Astrocyte (in vitro differentiated cells and primary cell): Measurements from ENCODE around the gene RUSF1. TPM values are rescaled to one million over a fixed set of nuclear protein-coding genes. Genes with fewer than 3 reads are reported as not detected.

ENCODE experiments used
- DNase-seq: peaks from one replicate; pipeline ENCODE4 v3.0.0-alpha.2; 2010; ENCODE audit warnings: low read depth
- FAIRE-seq: peaks from 2 replicates; lab custom pipeline; 2011; peaks lifted over from hg19 to GRCh38; lab: Jason Lieb, UNC
- H2AFZ ChIP-seq: 2 replicates; pipeline ENCODE4 v1.6.0; 2012; ENCODE audit warnings: low read depth, low read length, inconsistent platforms
- H3K27ac ChIP-seq: 2 replicates; pipeline ENCODE4 v1.5.1; 2011; ENCODE audit warnings: low read depth, low read length, inconsistent platforms
- H3K27me3 ChIP-seq: 2 replicates; pipeline ENCODE4 v1.6.0; 2011; ENCODE audit warnings: low read length, inconsistent platforms; ENCODE audit not compliant: insufficient read depth
- H3K36me3 ChIP-seq: 2 replicates; pipeline ENCODE4 v1.5.1; 2011; ENCODE audit warnings: low read length, inconsistent platforms; ENCODE audit not compliant: insufficient read depth
- H3K4me1 ChIP-seq: 2 replicates; pipeline ENCODE4 v1.5.1; 2011; ENCODE audit warnings: low read length, inconsistent platforms; ENCODE audit not compliant: insufficient read depth
- H3K4me2 ChIP-seq: 2 replicates; pipeline ENCODE4 v1.6.0; 2012; ENCODE audit warnings: low read length, inconsistent platforms
- H3K4me3 ChIP-seq: 2 replicates; pipeline ENCODE4 v1.5.1; 2011; ENCODE audit warnings: low read depth, mild to moderate bottlenecking, low read length, inconsistent platforms; ENCODE audit not compliant: insufficient read depth
- H3K79me2 ChIP-seq: 2 replicates; pipeline ENCODE4 v1.6.0; 2012; ENCODE audit warnings: mild to moderate bottlenecking, low read length, inconsistent platforms; ENCODE audit not compliant: insufficient read depth
- H3K9ac ChIP-seq: 2 replicates; pipeline ENCODE4 v1.6.0; 2012; ENCODE audit warnings: mild to moderate bottlenecking, low read length, inconsistent platforms
- H3K9me3 ChIP-seq: 2 replicates; pipeline ENCODE4 v1.5.1; 2012; ENCODE audit warnings: low read depth, mild to moderate bottlenecking, low read length, inconsistent platforms; ENCODE audit not compliant: insufficient read depth
- H4K20me1 ChIP-seq: 2 replicates; pipeline ENCODE4 v1.6.0; 2012; ENCODE audit warnings: low read length, inconsistent platforms; ENCODE audit not compliant: insufficient read depth
- H3K27ac Mint-ChIP-seq: one replicate; pipeline ENCODE4 v1.8.0; 2021; ENCODE audit warnings: mild to moderate bottlenecking, mixed read lengths; ENCODE audit not compliant: unreplicated experiment
- H3K27me3 Mint-ChIP-seq: one replicate; pipeline ENCODE4 v1.8.0; 2021; ENCODE audit warnings: low read depth, mixed read lengths; ENCODE audit not compliant: unreplicated experiment
- H3K36me3 Mint-ChIP-seq: one replicate; pipeline ENCODE4 v1.8.0; 2021; ENCODE audit warnings: low read depth, mixed read lengths; ENCODE audit not compliant: unreplicated experiment
- H3K4me1 Mint-ChIP-seq: one replicate; pipeline ENCODE4 v1.8.0; 2021; ENCODE audit warnings: low read depth, mixed read lengths; ENCODE audit not compliant: unreplicated experiment
- H3K4me3 Mint-ChIP-seq: one replicate; pipeline ENCODE4 v1.8.0; 2021; ENCODE audit warnings: mild to moderate bottlenecking, moderate library complexity, mixed read lengths; ENCODE audit not compliant: unreplicated experiment
- H3K9me3 Mint-ChIP-seq: one replicate; pipeline ENCODE4 v1.8.0; 2021; ENCODE audit warnings: mild to moderate bottlenecking, mixed read lengths; ENCODE audit not compliant: unreplicated experiment
- EZH2 ChIP-seq: IDR thresholded peaks from 2 replicates; pipeline ENCODE4 v1.6.1; 2012; ENCODE audit warnings: mild to moderate bottlenecking, low read length, inconsistent platforms; ENCODE audit not compliant: insufficient read depth
- total RNA-seq: library from RNA; stranded (reverse); gene quantifications from 2 replicates; pipeline ENCODE4 v1.2.1, GENCODE V29; 2021
- TF ChIP-seq, protein P1 (sequence below): IDR thresholded peaks from 2 replicates; pipeline ENCODE4 v1.5.1; 2011; ENCODE audit warnings: low read depth, mild to moderate bottlenecking, inconsistent platforms, low read length, moderate library complexity; ENCODE audit not compliant: insufficient read depth

Gene RUSF1
- total RNA-seq, 1 donor from 2014 or later, result 33.9 TPM

DNA sequence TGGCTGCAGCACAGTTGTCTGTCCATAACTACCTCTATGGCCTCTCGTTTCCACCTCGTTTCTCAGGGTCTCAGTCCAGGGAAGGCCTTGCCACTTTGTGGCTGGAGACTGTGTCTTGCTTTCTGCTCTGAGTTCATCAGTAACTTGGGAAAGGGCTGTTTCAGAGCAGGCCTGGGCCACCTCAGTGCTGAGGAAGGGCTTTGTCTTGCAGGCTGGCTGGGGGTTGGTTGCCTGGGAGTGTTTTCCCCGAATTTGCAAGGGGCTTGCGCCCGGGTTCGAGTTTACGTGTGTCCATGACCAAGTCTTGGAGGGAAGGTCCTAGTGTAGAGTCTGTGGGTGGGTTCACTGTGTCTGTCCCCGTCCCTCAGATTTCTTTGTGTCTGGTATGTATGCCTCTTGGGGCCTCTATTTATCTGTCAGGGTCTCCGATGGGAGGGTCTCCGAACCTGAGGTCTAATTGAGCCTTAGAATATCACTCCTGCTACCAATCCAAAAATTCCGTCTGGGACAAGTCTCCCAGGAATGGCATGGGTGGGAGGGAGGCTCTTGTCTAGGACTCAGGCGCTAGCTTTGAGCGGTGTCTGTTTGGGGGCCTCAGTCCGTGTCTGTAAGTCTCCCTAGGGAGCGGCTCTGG lies 36.8 kb downstream of the RUSF1 start:
- Histone ChIP-seq H3K4me3 (peak overlapping the region; percentile 65), H3K36me3 (peaks cover 16% of the 10 kb centered on the region), H3K27me3 (no peaks in the 10 kb centered on the region), H3K79me2 (peaks cover 52% of the 10 kb centered on the region), H3K9me3 (peaks cover 4% of the 10 kb centered on the region), H3K4me1 (peaks cover 40% of the 10 kb centered on the region), H4K20me1 (peaks cover 38% of the 10 kb centered on the region), H3K9ac (peak overlapping the region; percentile 95), H3K4me2 (peak overlapping the region; percentile 92), H3K27ac (peak overlapping the region; percentile 63), H2AFZ (peak overlapping the region; percentile 47)
- peak overlapping the region; percentile 80 for H3K4me3 Mint-ChIP-seq
- H3K27me3 Mint-ChIP-seq, result no peaks in the 10 kb centered on the region
- FAIRE-seq, result peak; percentile 17
- H3K9me3 Mint-ChIP-seq, result no peaks in the 10 kb centered on the region
- TF ChIP-seq EZH2, result no peak
- TF ChIP-seq, protein P1, sequence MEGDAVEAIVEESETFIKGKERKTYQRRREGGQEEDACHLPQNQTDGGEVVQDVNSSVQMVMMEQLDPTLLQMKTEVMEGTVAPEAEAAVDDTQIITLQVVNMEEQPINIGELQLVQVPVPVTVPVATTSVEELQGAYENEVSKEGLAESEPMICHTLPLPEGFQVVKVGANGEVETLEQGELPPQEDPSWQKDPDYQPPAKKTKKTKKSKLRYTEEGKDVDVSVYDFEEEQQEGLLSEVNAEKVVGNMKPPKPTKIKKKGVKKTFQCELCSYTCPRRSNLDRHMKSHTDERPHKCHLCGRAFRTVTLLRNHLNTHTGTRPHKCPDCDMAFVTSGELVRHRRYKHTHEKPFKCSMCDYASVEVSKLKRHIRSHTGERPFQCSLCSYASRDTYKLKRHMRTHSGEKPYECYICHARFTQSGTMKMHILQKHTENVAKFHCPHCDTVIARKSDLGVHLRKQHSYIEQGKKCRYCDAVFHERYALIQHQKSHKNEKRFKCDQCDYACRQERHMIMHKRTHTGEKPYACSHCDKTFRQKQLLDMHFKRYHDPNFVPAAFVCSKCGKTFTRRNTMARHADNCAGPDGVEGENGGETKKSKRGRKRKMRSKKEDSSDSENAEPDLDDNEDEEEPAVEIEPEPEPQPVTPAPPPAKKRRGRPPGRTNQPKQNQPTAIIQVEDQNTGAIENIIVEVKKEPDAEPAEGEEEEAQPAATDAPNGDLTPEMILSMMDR, result no peak
- peaks cover 17% of the 10 kb centered on the region for H3K4me1 Mint-ChIP-seq
- no peak for DNase-seq
- peak overlapping the region; percentile 82 for H3K27ac Mint-ChIP-seq
- peaks cover 28% of the 10 kb centered on the region for H3K36me3 Mint-ChIP-seq

DNA sequence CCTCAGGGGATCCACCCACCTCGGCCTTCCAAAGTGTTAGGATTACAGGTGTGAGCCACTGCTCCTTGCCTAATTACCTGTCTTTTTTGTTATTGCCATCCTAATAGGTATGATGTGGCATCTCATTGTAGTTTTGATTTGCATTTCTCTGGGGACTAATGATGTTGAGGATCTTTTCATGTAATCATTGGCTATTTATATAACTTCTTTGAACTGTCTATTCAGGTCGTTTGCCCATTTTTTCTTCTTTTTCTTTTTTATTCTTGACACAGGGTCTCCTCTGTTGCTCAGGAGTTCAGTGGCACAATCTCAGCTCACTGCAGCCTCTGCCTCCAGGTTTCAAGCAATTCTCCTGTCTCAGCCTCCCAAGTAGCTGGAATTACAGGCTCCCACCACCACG lies 37.6 kb downstream of the RUSF1 start:
- Histone ChIP-seq H4K20me1 (peaks cover 30% of the 10 kb centered on the region), H3K27me3 (no peaks in the 10 kb centered on the region), H3K9me3 (peaks cover 4% of the 10 kb centered on the region), H3K4me2 (peak overlapping the region; percentile 92), H2AFZ (no peak overlapping the region), H3K79me2 (peaks cover 46% of the 10 kb centered on the region), H3K36me3 (peaks cover 14% of the 10 kb centered on the region), H3K4me1 (peaks cover 38% of the 10 kb centered on the region), H3K9ac (peak overlapping the region; percentile 95), H3K4me3 (no peak overlapping the region), H3K27ac (no peak overlapping the region)
- H3K4me3 Mint-ChIP-seq, result peak overlapping the region; percentile 68
- H3K4me1 Mint-ChIP-seq, result peaks cover 14% of the 10 kb centered on the region
- H3K9me3 Mint-ChIP-seq, result no peaks in the 10 kb centered on the region
- H3K36me3 Mint-ChIP-seq, result peaks cover 27% of the 10 kb centered on the region
- FAIRE-seq, result no peak
- H3K27me3 Mint-ChIP-seq, result no peaks in the 10 kb centered on the region
- H3K27ac Mint-ChIP-seq, result no peak overlapping the region
- no peak for DNase-seq
- TF ChIP-seq EZH2, result no peak
- TF ChIP-seq, protein P1, result no peak

DNA sequence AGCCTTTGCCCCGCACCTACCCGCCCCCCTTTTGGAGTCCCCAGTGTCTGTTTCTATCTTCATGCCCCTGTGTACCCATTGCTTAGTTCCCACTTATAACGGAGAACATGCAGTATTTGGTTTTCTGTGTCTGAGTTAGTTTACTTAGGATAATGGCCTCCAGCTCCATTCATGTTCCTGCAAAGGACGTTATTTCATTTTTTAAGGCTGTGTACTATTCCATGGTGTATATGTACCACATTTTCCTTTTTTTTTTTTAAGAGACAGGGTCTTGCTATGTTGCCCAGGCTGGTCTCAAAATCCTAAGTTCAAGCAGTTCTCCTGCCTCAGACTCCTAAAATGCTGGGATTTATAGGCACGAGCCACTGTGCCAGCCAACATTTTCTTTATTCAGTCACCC lies 40.3 kb downstream of the RUSF1 start:
- H3K27me3 Mint-ChIP-seq, result no peaks in the 10 kb centered on the region
- Histone ChIP-seq H3K27me3 (no peaks in the 10 kb centered on the region), H3K36me3 (peaks cover 3% of the 10 kb centered on the region), H3K79me2 (peaks cover 22% of the 10 kb centered on the region), H3K9ac (no peak overlapping the region), H3K27ac (no peak overlapping the region), H3K4me3 (no peak overlapping the region), H3K4me2 (no peak overlapping the region), H3K4me1 (peaks cover 15% of the 10 kb centered on the region), H4K20me1 (peaks cover 3% of the 10 kb centered on the region), H3K9me3 (peaks cover 3% of the 10 kb centered on the region), H2AFZ (no peak overlapping the region)
- peaks cover 3% of the 10 kb centered on the region for H3K9me3 Mint-ChIP-seq
- DNase-seq, result no peak
- peaks cover 11% of the 10 kb centered on the region for H3K36me3 Mint-ChIP-seq
- H3K4me3 Mint-ChIP-seq, result no peak overlapping the region
- no peak overlapping the region for H3K27ac Mint-ChIP-seq
- FAIRE-seq, result no peak
- no peak for TF ChIP-seq EZH2
- TF ChIP-seq, protein P1, result no peak
- peaks cover 6% of the 10 kb centered on the region for H3K4me1 Mint-ChIP-seq
